GM19351 (cell line): Measurements from ENCODE around the gene SECISBP2.
A peak's percentile ranks its signal among the peaks of the same experiment; 100 is the strongest.
"Not testable (repeated sequence)": the region's sequence is repeated elsewhere in the genome, so short reads cannot be mapped to it uniquely, and the experiment has no call there.

ENCODE experiments used
- ATAC-seq: cut with Tn5 transposase; IDR thresholded peaks from one replicate; pipeline ENCODE4 v1.9.1; 2021; ENCODE audit warnings: mild to moderate bottlenecking, moderate library complexity; ENCODE audit not compliant: unreplicated experiment

Gene SECISBP2

DNA sequence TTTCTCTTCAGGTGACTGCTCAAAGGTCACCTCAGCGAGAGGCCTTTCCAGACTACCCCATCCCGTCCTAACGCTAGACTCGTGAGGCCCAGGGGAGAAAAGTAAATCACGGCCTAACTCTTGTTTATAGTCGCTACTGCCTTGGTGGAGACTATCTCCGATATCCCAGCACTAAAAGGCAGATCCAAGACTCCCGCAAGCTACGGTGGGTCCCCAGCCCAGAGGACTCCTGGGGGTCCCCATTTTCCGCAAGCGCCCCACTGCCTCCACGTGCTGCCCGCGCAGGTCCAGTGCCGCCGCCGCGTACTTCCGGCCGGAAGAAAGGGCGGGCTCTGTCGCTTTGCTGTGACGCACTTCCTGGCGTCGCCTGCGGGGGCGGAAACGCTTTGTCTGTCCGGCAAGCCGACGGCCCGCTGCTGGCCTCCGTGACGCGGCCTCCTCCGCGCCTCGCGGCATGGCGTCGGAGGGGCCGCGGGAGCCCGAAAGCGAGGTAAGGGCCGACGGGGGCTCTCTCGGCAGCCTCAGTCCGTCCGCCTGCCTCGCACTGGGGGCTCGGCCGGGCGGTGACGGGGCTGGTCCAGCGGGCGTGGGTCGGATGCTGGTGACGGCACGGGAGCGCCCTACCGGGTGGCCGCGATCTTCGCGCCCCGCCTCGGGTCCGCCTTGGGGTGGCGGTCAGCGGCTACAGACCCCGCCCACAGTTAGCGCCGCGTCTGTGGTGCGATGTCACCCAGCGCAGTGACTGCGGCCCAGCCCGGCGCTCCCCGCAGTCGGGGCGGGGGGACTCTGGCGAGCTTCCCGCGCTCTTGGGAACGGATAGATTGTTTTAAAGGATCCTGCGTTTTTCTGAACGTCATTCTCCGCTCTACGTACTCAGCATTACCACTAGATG, at the start of gene SECISBP2:
SECISBP2 (plus strand) TSS at position 378 of the 892 bp plus-strand sequence; CDS start at position 455, 77 bp downstream.
- peak; percentile 83 for ATAC-seq

DNA sequence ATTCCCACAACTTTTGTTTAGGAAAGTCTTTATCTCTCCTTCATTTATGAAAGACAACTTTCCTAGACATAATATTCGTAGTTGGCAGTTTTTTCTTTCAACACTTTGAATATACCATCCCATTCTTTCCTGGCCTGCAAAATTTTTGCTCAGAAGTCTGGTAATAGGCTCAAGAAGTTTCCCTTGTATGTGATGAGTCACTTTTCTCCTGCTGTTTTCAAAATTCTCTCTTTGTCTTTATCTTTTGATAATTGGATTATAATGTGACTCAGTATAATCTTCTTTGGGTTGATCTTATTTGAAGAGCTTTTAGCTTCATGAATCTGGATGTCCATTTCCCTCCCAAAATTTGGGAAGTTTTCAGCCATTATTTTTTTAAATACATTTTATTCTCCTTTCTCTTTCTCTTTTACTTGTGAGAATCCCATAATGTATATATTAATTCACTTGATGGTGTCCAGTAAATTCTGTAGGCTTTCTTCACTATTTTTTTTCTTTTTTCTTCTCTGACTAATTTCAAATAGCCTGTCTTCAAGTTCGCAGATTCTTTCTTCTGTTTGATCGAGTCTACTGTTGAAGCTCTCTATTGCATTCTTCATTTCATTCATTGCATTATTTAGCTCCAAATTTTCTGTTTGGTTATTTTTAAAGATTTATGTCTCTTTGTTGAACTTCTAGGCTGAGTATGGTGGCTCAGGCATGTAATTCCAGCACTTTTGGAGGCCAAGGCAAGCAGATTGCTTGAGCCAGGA, 44.6 kb upstream of the SECISBP2 start:
- ATAC-seq = no peak

GRCh38 chr9:89274838-89275237, 43.5 kb upstream of the SECISBP2 start:
- no peak for ATAC-seq

GRCh38 chr9:89276040-89276439, 42.3 kb upstream of the SECISBP2 start:
- not testable (repeated sequence) for ATAC-seq

DNA sequence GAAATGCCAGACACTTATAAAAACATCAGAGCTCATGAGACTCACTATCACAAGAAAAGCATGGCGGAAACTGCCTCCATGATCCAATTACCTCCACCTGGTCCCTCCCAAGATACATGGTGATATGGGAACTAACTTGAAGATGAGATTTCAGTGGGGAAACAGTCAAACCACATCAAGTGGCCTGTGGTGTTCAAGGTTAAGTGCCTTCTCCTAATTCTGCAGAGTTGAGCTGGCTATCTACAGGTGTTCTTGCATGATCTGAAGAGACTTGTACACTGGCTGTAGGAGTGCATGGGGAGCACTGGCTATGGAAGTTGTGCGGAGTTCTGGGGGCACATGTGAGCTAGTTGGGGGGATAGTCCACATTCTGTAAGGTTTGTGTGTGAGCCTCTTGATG, 41.3 kb upstream of the SECISBP2 start:
- ATAC-seq = no peak

GRCh38 chr9:89277454-89277853, 40.8 kb upstream of the SECISBP2 start:
- peak; percentile 49 for ATAC-seq

DNA sequence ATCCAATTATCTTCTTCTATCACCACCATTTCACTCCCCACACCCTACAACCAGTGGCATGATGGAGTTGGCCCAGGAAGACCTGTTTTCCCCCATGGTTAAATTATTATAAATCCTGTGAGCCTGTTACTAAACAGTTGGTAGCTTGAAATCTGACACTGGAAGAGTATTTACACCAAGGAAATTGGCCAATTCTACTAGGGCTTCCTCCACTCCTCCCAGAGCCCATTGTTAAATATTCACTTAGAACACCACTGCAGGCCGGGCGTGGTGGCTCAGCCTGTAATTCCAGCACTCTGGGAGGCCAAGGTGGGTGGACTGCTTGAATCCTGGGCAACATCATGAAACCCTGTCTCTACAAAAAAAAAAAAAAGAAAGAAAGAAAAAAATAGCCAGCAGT, 39.7 kb upstream of the SECISBP2 start:
- ATAC-seq = no peak

- peak; percentile 69 for ATAC-seq
Observed at GRCh38 chr9:89278997-89279739, 39.1 kb upstream of the SECISBP2 start.

- no peak for ATAC-seq
Observed at GRCh38 chr9:89281106-89281505, 37.2 kb upstream of the SECISBP2 start.

- ATAC-seq = not testable (repeated sequence)
Observed at GRCh38 chr9:89282248-89282968, 35.9 kb upstream of the SECISBP2 start.

GRCh38 chr9:89284076-89284475, 34.2 kb upstream of the SECISBP2 start:
- ATAC-seq = no peak

DNA sequence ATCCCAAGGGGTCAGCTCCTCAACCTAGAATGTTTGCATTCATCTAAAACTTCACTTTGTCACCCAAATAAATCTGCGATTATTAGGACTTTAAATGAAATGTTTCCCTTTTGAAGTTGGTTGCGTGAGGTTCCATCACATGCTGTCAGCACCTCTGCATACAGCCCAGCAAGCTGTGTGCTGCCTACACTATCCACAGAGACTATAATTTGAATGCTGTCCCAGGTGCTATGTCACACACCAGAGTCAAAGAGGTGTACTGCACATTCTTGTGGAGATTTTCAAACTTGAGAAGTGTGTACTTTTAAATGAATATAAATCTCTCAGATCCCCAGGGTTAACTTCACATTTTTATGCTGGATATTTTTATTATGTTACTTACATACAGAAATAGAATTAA, 26.6 kb upstream of the SECISBP2 start:
- ATAC-seq = no peak

- no peak for ATAC-seq
Observed at GRCh38 chr9:89293014-89293413, 25.3 kb upstream of the SECISBP2 start.

DNA sequence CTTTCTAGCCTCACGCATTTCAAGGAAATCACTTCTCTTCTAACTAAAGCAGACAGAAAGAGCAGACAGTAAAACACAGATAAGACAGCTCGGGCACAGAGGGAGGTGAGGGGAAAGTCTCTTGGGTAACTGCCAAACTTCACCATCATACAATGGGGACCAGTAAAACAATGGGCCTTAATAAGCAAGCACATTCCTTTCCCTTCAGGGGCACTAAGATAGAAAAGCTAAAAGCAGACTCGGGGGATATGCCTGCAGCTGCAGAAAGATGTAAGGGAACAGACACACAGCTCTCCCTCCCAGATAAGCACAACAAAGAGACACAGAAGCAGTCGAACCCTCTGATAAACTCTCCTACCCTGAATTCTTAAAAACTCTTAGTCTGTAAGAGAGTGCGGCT, 22.9 kb upstream of the SECISBP2 start:
- ATAC-seq = no peak

DNA sequence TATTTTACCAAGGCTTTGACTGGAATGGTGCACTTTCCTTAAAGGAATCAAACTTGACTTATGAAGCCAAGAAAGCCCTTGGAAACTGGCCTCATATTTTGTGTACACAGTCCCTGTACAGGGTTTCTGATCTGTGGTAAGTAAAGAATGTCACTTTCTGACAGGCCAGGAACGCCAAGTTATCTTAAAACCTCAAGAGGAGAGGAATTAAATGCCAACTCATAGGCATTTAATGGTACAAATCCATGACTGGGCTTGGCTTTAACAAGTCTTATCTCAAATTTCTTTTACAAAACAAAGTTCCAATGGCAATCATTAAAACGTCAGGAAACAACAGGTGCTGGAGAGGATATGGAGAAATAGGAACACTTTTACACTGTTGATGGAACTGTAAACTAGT, 16.3 kb upstream of the SECISBP2 start:
- not testable (repeated sequence) for ATAC-seq

DNA sequence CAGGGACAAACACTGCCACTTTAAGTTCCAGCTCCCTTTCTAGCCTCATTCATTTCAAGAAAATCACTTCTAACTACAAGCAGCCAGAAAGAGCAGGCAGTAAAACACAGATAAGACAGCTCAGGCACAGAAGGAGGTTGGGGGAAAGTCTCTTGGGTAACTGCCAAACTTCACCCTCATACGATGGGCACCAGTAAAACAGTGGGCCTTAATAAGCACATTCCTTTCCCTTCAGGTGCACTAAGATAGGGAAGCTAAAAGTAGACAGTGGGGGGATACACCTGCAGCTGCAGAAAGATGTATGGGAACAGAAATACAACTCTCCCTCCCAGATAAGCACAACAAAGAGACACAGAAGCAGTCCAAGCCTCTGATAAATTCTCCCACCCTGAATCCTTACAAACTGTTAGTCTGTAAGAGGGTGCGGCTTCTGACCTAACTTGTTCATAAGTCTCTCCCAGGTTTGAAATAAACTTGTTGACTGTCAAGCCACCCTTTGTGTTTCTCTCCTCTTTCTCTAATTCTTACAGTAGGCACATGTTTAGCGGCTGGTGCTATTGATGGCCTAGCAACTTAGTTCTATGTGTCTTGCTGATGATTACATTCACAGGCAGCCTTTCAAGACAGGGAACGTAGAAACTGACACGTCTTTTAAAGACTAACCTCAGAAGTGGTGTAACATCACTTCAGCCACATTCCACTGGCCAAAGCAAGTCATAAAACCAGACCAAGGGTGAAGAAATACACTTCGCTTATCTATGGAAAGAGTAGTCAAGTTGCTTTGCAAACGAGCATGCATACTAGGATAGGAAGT, 14.1 kb upstream of the SECISBP2 start:
- ATAC-seq = peak; percentile 27

DNA sequence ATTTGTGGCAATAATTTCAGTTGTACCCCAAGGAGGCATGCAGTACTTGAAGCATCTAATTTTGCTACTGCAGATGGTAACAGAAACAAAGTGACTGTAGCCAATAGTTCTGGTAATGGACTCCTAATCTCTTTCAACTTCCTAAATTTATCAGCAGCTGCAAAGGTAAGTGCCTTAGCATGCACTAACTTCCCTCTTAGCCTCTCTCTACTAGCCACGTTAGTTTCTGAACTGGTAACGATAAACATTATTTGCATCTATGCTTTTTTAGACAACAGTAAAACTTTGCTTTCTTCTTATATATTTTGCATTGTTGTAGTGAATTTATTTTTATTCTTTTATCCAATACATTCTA, 13.5 kb upstream of the SECISBP2 start:
- peak; percentile 72 for ATAC-seq

DNA sequence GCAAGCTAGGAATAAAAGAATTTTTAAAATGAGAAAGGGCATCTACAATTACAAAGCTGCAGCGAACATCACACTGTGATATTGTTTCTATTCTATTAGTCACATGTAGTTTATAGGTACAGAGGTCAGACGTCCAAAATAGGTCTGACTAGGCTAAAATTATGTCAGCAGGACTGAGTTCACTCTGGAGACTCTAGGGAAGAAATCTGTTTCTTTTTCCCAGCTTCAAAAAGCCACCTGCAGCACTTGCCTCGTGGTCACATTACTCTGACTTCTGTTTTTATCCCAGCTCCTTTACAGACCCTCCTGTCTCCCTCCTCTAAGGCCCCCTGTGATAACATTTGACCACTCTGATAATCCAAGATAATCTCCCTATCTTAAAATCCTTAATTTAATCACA, 12.4 kb upstream of the SECISBP2 start:
- ATAC-seq = no peak

DNA sequence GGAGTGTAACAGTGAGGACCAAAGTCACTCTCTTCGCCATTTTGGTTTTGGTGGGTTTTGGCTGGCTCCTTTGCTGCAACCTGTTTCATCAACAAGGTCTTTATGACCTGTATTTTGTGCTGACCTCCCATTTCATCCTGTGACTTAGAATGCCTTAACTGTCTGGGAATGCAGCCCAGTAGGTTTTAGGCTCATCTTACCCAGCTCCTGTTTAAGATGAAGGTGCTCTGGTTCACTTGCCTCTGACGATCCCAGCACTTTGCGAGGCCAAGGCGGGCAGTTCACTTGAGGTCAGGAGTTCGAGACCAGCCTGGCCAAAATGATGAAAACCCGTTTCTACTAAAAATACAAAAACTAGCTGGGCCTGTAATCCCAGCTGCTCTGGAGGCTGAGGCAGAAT, 9.1 kb upstream of the SECISBP2 start:
- no peak for ATAC-seq
